Pons (tissue), 1 donor: ENCODE data around the gene TTC12.

Experiments
- DNase-seq: peaks from one replicate; pipeline ENCODE4 v3.0.0-alpha.2; 2016; ENCODE audit warnings: low spot score

TTC12 gene

GRCh38 chr11:113404859-113405430 lies 90.6 kb downstream of the TTC12 start:
- no peak for DNase-seq

GRCh38 chr11:113405724-113406478 lies 91.5 kb downstream of the TTC12 start:
- no peak for DNase-seq

DNA sequence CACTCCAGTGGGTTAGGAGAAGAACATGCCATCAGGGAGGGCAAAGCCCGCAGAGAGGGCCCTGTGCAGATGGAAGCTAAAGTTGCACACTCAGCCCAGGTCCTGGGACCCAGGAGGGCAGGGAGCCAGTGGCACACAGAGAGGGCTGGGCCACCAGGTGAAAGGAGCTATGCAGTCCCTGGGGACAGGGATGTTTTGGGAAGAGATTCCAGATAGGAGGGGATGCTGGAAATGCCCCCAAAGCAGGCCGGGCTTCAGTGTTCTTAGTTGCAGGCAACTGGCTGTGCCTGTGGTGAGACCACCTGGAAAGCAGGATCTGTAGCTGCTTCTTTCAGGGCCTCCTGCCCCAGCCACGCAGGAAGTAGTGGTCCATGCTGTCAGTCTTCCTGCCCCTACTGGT lies 92.8 kb downstream of the TTC12 start:
- no peak for DNase-seq

DNA sequence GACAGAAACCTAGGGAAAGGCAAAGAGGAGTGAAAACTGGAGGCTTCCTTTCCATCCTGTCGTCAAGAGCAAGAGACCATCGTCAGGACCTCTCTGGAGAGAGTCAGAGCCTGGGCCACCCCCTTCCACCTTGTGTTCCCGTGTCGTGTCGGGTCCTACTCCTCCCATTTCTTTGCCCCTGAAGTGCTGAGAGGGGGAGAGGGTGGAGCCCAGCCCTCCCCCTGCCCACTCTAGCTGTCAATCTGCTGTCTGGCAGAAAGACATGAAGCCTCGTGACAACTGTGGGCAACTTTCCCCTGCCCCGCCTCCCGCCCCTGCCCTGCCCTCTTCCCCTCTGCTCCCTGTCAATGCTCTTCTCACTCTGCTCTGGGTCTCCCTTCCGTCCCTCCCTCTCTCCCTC lies 93.8 kb downstream of the TTC12 start:
- no peak for DNase-seq

DNA sequence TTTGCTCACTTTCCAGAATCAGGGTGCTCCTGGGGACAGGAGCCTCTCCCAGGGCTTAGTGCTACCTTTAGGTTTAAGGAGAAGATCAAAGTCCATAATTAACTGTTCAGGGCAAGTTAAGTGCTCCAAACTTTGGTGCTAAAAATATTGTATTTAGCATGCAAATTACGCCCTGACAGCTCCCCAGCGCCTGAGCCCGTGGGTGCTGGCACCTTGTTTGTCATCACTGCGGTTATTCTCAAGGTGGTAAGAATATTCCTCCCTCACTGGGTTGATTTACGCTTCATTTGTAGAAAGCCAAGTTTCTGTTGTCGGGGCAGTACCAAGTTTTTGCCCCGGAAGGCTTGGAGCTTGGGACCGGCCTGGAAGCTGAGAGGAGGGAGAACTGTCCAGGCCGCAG lies 94.5 kb downstream of the TTC12 start:
- DNase-seq: no peak

DNA sequence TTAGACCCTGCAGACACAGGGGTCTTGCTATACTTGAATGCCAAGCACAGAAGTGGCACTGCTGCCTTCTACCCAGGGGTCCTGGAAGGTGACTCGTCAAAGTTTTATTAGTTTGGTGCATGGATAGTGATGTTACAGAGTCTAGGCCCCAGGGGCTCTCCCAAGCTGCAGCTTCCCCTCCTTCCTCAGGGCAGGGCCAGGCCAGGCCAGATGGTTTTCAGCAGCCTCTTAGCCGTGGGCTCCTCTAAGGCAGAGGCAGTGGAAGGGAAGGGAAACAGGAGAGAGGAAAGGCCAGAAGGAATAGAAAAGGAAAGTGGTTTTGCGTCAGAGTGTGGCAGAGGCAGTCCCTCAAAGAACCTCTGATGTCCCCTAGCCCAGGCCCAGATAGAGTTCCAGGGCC lies 95.1 kb downstream of the TTC12 start:
- DNase-seq: no peak

DNA sequence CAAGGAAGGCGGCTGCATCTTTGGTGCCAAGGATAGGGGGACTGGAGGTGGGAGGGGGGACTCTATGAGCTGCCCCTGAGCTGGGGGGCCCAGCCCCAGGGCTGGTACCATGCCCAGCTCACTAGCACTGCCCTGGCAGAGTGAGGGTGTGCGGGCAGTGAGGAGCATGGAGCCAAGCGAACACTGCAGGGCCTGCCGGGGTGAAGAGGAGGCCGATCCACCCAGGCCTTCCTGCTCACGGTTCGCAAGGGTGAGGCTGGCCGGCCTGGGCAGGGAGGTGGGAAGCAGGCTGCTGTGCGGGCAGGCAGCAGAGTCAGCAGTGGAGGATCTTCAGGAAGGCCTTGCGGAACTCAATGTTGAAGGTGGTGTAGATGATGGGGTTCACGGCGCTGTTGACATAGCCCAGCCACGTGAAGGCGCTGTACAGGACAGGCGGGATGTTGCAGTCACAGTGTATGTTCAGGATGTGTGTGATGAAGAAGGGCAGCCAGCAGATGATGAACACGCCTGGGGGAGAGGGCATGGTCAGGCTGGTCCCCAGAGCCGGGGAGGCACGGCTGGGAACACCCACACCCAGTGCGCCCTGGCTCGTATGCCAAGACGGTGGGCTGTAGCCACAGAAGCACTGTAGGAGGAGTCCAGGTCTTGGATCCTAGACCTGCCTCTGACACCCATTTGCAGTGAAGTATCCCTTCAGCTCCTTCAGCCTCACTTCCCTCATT lies 96.2 kb downstream of the TTC12 start:
- DNase-seq: no peak

DNA sequence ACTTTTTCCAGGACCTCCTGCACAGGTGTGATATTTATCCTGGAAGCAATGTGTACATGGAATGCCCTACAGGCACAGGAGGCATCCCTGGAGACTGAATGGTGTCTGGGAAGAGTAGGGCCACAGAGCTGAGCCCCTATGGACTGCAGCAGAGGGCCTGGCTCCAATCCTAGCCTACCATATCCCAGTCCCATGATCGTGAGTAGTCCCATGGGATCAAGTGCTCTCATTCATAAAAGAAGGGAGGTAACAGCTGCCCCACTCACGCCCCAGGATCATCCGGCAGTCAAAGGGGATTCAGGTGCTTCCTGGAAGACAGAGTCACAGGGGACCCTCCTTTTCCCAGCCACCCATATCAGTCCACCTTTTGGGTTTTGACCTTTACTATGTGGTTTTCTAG lies 97.2 kb downstream of the TTC12 start:
- DNase-seq: no peak

GRCh38 chr11:113412675-113413074 lies 98.3 kb downstream of the TTC12 start:
- DNase-seq: no peak

DNA sequence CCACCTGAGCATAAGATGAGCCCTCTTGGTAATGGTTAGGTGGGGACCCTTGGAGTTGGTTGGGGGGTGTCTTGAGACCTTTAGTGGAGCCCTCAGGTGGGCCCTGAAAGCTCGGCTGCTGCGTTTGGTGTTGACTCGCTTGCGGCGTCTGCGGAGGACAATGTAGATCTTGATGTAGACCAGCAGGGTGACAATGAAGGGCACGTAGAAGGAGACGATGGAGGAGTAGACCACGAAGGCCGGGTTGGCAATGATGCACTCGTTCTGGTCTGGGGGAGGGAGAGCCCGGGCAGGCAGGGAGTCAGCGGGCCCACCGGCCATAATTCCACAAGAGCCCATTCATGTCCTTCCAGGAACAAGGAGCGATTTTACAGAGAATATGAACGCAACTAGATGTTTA lies 101.0 kb downstream of the TTC12 start:
- DNase-seq: no peak
